ENCODE measurements around the gene PANX1.

The PANX1 gene

GRCh38 chr11:94142308-94143281, 14.0 kb downstream of the PANX1 start:
- H3K36me3 ChIP-seq (replicated peaks): no peaks in the 10 kb centered on the region
- no peak for TF ChIP-seq CTCF (IDR thresholded peaks at IDR 0.05; ENCODE audit: low read depth, low read length, missing control alignments)
- no peak overlapping the region for H3K27ac ChIP-seq
- H3K27me3 ChIP-seq (replicated peaks): no peaks in the 10 kb centered on the region
- DNase-seq: peak; percentile 44
- in situ Hi-C loops (cut with HindIII; ENCODE audit: low pct_ligation_motif_present, low sequenced_read_pairs): no loop called here
- no peak overlapping the region for H3K4me3 ChIP-seq (ENCODE audit: low read depth, low read length)

- no peak for DNase-seq
- no peaks in the 10 kb centered on the region for H3K36me3 ChIP-seq (replicated peaks)
- TF ChIP-seq CTCF (IDR thresholded peaks at IDR 0.05; ENCODE audit: low read depth, low read length, missing control alignments): no peak
- H3K4me3 ChIP-seq (ENCODE audit: low read depth, low read length): no peak overlapping the region
- H3K27me3 ChIP-seq (replicated peaks): no peaks in the 10 kb centered on the region
- in situ Hi-C loops (cut with HindIII; ENCODE audit: low pct_ligation_motif_present, low sequenced_read_pairs): no loop called here
- no peak overlapping the region for H3K27ac ChIP-seq
Observed at GRCh38 chr11:94144216-94144615, 15.6 kb downstream of the PANX1 start.

- Histone ChIP-seq H3K27me3 (replicated peaks) (no peaks in the 10 kb centered on the region), H3K27ac (no peak overlapping the region), H3K4me3 (ENCODE audit: low read depth, low read length) (no peak overlapping the region), H3K36me3 (replicated peaks) (no peaks in the 10 kb centered on the region)
- no peak for TF ChIP-seq CTCF (IDR thresholded peaks at IDR 0.05; ENCODE audit: low read depth, low read length, missing control alignments)
- in situ Hi-C loops (cut with HindIII; ENCODE audit: low pct_ligation_motif_present, low sequenced_read_pairs): no loop called here
- DNase-seq: no peak
Observed at GRCh38 chr11:94144664-94145063, 16.0 kb downstream of the PANX1 start.

GRCh38 chr11:94145431-94145830, 16.8 kb downstream of the PANX1 start:
- no peak for TF ChIP-seq CTCF (IDR thresholded peaks at IDR 0.05; ENCODE audit: low read depth, low read length, missing control alignments)
- H3K27me3 ChIP-seq (replicated peaks): no peaks in the 10 kb centered on the region
- in situ Hi-C loops (cut with HindIII; ENCODE audit: low pct_ligation_motif_present, low sequenced_read_pairs): no loop called here

GRCh38 chr11:94145916-94146315, 17.3 kb downstream of the PANX1 start:
- Histone ChIP-seq H3K36me3 (replicated peaks) (no peaks in the 10 kb centered on the region), H3K27ac (no peak overlapping the region), H3K27me3 (replicated peaks) (no peaks in the 10 kb centered on the region), H3K4me3 (ENCODE audit: low read depth, low read length) (no peak overlapping the region)
- no peak for DNase-seq
- in situ Hi-C loops (cut with HindIII; ENCODE audit: low pct_ligation_motif_present, low sequenced_read_pairs): no loop called here
- TF ChIP-seq CTCF (IDR thresholded peaks at IDR 0.05; ENCODE audit: low read depth, low read length, missing control alignments): no peak

More at GRCh38 chr11:94145431-94145830, 16.8 kb downstream of the PANX1 start:
- Histone ChIP-seq H3K4me3 (ENCODE audit: low read depth, low read length) (no peak overlapping the region), H3K36me3 (replicated peaks) (no peaks in the 10 kb centered on the region), H3K27ac (no peak overlapping the region)
- no peak for DNase-seq
